Nucleus accumbens (tissue), 56 donors: Measurements from ENCODE around the gene MIER2.
"Not testable (repeated sequence)": the region's sequence is repeated elsewhere in the genome, so short reads cannot be mapped to it uniquely, and the experiment has no call there.

Experiments
- DNase-seq, 56 donors: peaks; one replicate each; lab custom pipeline; 2025; lab: John Stamatoyannopoulos, UW

MIER2 gene

GRCh38 chr19:344625-345319 is at the start of gene MIER2:
Gene MIER2 (minus strand): TSS chr19:344796. CDS start chr19:344782, 14 bp downstream.
- peak in 54 of 56 donors; percentile 34 to 95 (median 80) for DNase-seq

GRCh38 chr19:393560-393959 is 49.0 kb upstream of the MIER2 start:
- DNase-seq = not testable (repeated sequence)

- no peak for DNase-seq
These were observed 47.9 kb upstream of the MIER2 start for GRCh38 chr19:392375-392970.

GRCh38 chr19:391726-392374 is 47.3 kb upstream of the MIER2 start:
- no peak for DNase-seq

- no peak for DNase-seq
These were observed 46.6 kb upstream of the MIER2 start for GRCh38 chr19:391207-391557.

GRCh38 chr19:390386-391206 is 46.0 kb upstream of the MIER2 start:
- no peak for DNase-seq

- no peak for DNase-seq
These were observed 45.3 kb upstream of the MIER2 start for GRCh38 chr19:389935-390289.

GRCh38 chr19:389255-389934 is 44.8 kb upstream of the MIER2 start:
- no peak for DNase-seq

- no peak for DNase-seq
These were observed 44.1 kb upstream of the MIER2 start for GRCh38 chr19:388691-389090.

- no peak for DNase-seq
These were observed 43.2 kb upstream of the MIER2 start for GRCh38 chr19:387777-388176.

GRCh38 chr19:386632-387301 is 42.2 kb upstream of the MIER2 start:
- DNase-seq = not testable (repeated sequence)

GRCh38 chr19:386189-386588 is 41.6 kb upstream of the MIER2 start:
- not testable (repeated sequence) for DNase-seq

GRCh38 chr19:384799-385169 is 40.2 kb upstream of the MIER2 start:
- DNase-seq = no peak

- DNase-seq = peak in 16 of 56 donors; percentile 5 to 46 (median 16)
These were observed 39.6 kb upstream of the MIER2 start for GRCh38 chr19:383922-384798.

- no peak for DNase-seq
These were observed 38.4 kb upstream of the MIER2 start for GRCh38 chr19:383040-383439.

- peak in 9 of 56 donors; percentile 4 to 63 (median 19) for DNase-seq
These were observed 38.0 kb upstream of the MIER2 start for GRCh38 chr19:382578-382977.

GRCh38 chr19:381901-382300 is 37.3 kb upstream of the MIER2 start:
- DNase-seq = peak in 4 of 56 donors; percentile 14 to 49 (median 29)

GRCh38 chr19:380618-381219 is 36.1 kb upstream of the MIER2 start:
- DNase-seq = not testable (repeated sequence)

- no peak for DNase-seq
These were observed 35.2 kb upstream of the MIER2 start for GRCh38 chr19:379796-380195.
